ENCODE results near the gene OPA1. TPM values are rescaled to one million over a fixed set of nuclear protein-coding genes. Genes with fewer than 3 reads are reported as not detected.

The OPA1 gene
- total and polyA plus RNA-seq, 2 of the 4 experiments (the other 2 are of a cell fraction), result 17.8 to 73.7 TPM

- no peaks in the 10 kb centered on the region for H3K9me3 ChIP-seq (ENCODE audit: control insufficient read depth, insufficient read depth, low read length)
- ChIA-PET CTCF (no interaction called here), POLR2A (ENCODE audit: unreplicated experiment) (no interaction called here)
- H4K91ac ChIP-seq (ENCODE audit: insufficient read depth, low read depth, low read length), result no peak overlapping the region
- H3K27me3 ChIP-seq (ENCODE audit: control insufficient read depth, insufficient read depth, low read length), result peaks cover 2% of the 10 kb centered on the region; the same call in 1 of the 2 replicates
- H3K4me2 ChIP-seq (ENCODE audit: low read depth, low read length), result no peak overlapping the region
- no CpG with 5 or more reads among the region's 2 CpGs for WGBS, 2 experiments (ENCODE audit: extremely low coverage in 2 of 2, insufficient read length in 1 of 2)
- no peaks in the 10 kb centered on the region; the same call in 1 of the 2 replicates for H3K9me1 ChIP-seq (ENCODE audit: insufficient read depth, low read length)
- no peaks in the 10 kb centered on the region for H3K79me1 ChIP-seq (ENCODE audit: low read depth in 1 of 2, low read length in 2 of 2)
- no peak overlapping the region for H2AK5ac ChIP-seq (ENCODE audit: low read depth, low read length)
- dilution Hi-C loops (cut with HindIII; ENCODE audit: low sequenced_read_pairs, unreplicated experiment) (no loop called here), in situ Hi-C loops (cut with MboI; ENCODE audit: low sequenced_read_pairs) (no loop called here), intact Hi-C loops (cut with micrococcal nuclease) (no loop called here)
- DNase-seq, result no peak
- no peak overlapping the region for H4K8ac ChIP-seq (ENCODE audit: low read depth in 2 of 2, low read length in 2 of 2)
- H4K20me1 ChIP-seq (ENCODE audit: insufficient read depth, low read length), result no peaks in the 10 kb centered on the region
- H3K14ac ChIP-seq (replicated peaks; ENCODE audit: low read depth, low read length), result no peak overlapping the region
- no peak overlapping the region for H3K27ac ChIP-seq (ENCODE audit: insufficient read depth, low read length)
- no peak overlapping the region for H3K4ac ChIP-seq (ENCODE audit: low read depth, low read length)
- H4K5ac ChIP-seq (ENCODE audit: low read depth, low read length), result no peak overlapping the region
- TF ChIP-seq CTCF (conservative IDR thresholded peaks at IDR 0.05; ENCODE audit: low read depth, low read length), result no peak
- H2AK9ac ChIP-seq (replicated peaks; ENCODE audit: low read depth, low read length, poor library complexity), result no peak overlapping the region
- no peak overlapping the region for H2BK120ac ChIP-seq (ENCODE audit: low read depth, low read length)
- H3K56ac ChIP-seq (ENCODE audit: extremely low read depth, insufficient read depth, low read length), result no peak overlapping the region
- H2AFZ ChIP-seq (replicated peaks; ENCODE audit: low read length, poor library complexity), result no peak overlapping the region
- no peak overlapping the region for H3K4me3 ChIP-seq (ENCODE audit: insufficient read depth, low read depth, low read length)
- H3K4me1 ChIP-seq (ENCODE audit: control insufficient read depth, insufficient read depth, low read length), result no peaks in the 10 kb centered on the region
- no peak for ATAC-seq (ENCODE audit: low read depth)
- no peak overlapping the region for H2BK5ac ChIP-seq (ENCODE audit: low read depth, low read length, poor library complexity, severe bottlenecking)
- H2BK15ac ChIP-seq (ENCODE audit: low read depth, low read length), result no peak overlapping the region
- no peaks in the 10 kb centered on the region for H3K36me3 ChIP-seq (ENCODE audit: control insufficient read depth, insufficient read depth, low read length)
- H3K18ac ChIP-seq (ENCODE audit: low read depth, low read length), result no peak overlapping the region
- no peak overlapping the region for H2BK20ac ChIP-seq (ENCODE audit: low read depth, low read length)
- H3K9ac ChIP-seq (ENCODE audit: low read depth, low read length), result no peak overlapping the region
- no TSS peak for BruUV-seq (replicated peaks)
- no peak overlapping the region for H3K23ac ChIP-seq (ENCODE audit: low read depth, low read length)
Measured at GRCh38 chr3:193556841-193557240, 36.2 kb upstream of the OPA1 start.
